Duodenal mucosa (tissue), 2 donors: ENCODE data around the gene CALML3.

Experiments
- H3K27ac ChIP-seq: one replicate; pipeline ENCODE4 v1.7.0; 2013; ENCODE audit warnings: low read depth, low read length
- H3K27me3 ChIP-seq, 2 donors: one replicate each; pipeline ENCODE4 v1.7.0; 2013; ENCODE audit warnings: low read length in 2 of 2, control low read depth in 1 of 2; ENCODE audit not compliant: insufficient read depth in 2 of 2, control insufficient read depth in 1 of 2
- H3K36me3 ChIP-seq, 2 donors: one replicate each; pipeline ENCODE4 v1.7.0; 2013; ENCODE audit warnings: low read length in 2 of 2, control low read depth in 1 of 2; ENCODE audit not compliant: insufficient read depth in 2 of 2, control insufficient read depth in 1 of 2
- H3K4me1 ChIP-seq, 2 donors: one replicate each; pipeline ENCODE4 v1.7.0; 2013; ENCODE audit warnings: low read length in 2 of 2, control low read depth in 1 of 2; ENCODE audit not compliant: insufficient read depth in 2 of 2, control insufficient read depth in 1 of 2
- H3K4me3 ChIP-seq, 2 donors: one replicate each; pipeline ENCODE4 v1.7.0; 2013; ENCODE audit warnings: low read length in 2 of 2, low read depth in 1 of 2
- H3K9ac ChIP-seq, 2 donors: one replicate each; pipeline ENCODE4 v1.7.0; 2013; ENCODE audit warnings: low read length in 2 of 2, low read depth in 1 of 2
- H3K9me3 ChIP-seq, 2 donors: one replicate each; pipeline ENCODE4 v1.7.0; 2013; ENCODE audit warnings: low read length in 2 of 2, control low read depth in 1 of 2; ENCODE audit not compliant: control insufficient read depth in 1 of 2

CALML3 gene

DNA sequence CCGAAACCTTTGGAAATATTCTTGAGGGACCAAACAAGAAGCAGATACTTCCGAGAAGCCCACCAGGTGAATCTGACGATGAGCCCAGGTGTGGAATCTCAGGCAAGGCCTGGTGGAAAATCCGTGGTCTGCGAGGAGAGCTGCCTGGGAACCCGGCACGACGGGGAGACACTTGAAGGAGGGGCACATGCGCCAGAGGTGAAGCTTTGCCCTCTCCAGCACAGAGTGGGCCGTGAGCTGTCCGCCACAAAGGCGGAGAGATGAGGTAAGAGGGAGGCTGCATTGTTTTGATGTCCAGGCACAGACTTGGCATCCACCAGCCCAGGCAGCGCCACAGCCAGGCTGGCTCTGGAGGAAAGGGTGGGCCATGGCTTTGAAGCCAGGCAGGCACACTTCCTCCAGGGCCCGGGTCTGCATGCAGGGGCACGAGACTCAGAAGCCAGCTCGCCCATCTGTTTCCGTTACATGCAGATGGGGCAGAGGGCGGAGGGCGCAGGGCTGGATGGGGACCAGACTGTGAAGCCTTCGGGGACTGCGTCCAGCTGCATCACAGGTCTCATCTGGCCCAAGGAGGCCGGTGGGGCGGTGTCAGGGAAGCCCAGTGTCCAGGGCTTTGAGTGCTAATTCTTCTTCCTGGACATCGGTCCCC, 45.4 kb downstream of the CALML3 start:
- Histone ChIP-seq H3K4me1 (peaks cover 34 to 38% of the 10 kb centered on the region in 2 donors), H3K4me3 (no peak overlapping the region), H3K36me3 (no peaks in the 10 kb centered on the region), H3K27ac (no peak overlapping the region), H3K9me3 (no peaks in the 10 kb centered on the region), H3K27me3 (no peaks in the 10 kb centered on the region), H3K9ac (no peak overlapping the region)

- H3K4me1 ChIP-seq: peaks cover 40 to 48% of the 10 kb centered on the region in 2 donors
- no peak overlapping the region for H3K4me3 ChIP-seq
- no peaks in the 10 kb centered on the region for H3K9me3 ChIP-seq
- H3K36me3 ChIP-seq: no peaks in the 10 kb centered on the region
- no peak overlapping the region for H3K27ac ChIP-seq
- no peak overlapping the region for H3K9ac ChIP-seq
- H3K27me3 ChIP-seq: no peaks in the 10 kb centered on the region
Measured at GRCh38 chr10:5570979-5571810, 46.4 kb downstream of the CALML3 start.

GRCh38 chr10:5571826-5572225, 47.1 kb downstream of the CALML3 start:
- H3K4me3 ChIP-seq: no peak overlapping the region
- no peak overlapping the region for H3K9ac ChIP-seq
- H3K4me1 ChIP-seq: peaks cover 40 to 48% of the 10 kb centered on the region in 2 donors
- no peak overlapping the region for H3K27ac ChIP-seq
- no peaks in the 10 kb centered on the region for H3K36me3 ChIP-seq
- no peaks in the 10 kb centered on the region for H3K9me3 ChIP-seq
- H3K27me3 ChIP-seq: no peaks in the 10 kb centered on the region

- no peak overlapping the region for H3K4me3 ChIP-seq
- peaks cover 35 to 36% of the 10 kb centered on the region in 2 donors for H3K4me1 ChIP-seq
- H3K27me3 ChIP-seq: no peaks in the 10 kb centered on the region
- no peaks in the 10 kb centered on the region for H3K9me3 ChIP-seq
- H3K36me3 ChIP-seq: no peaks in the 10 kb centered on the region
- no peak overlapping the region for H3K27ac ChIP-seq
- no peak overlapping the region for H3K9ac ChIP-seq
Measured at GRCh38 chr10:5573319-5573950, 48.7 kb downstream of the CALML3 start.

DNA sequence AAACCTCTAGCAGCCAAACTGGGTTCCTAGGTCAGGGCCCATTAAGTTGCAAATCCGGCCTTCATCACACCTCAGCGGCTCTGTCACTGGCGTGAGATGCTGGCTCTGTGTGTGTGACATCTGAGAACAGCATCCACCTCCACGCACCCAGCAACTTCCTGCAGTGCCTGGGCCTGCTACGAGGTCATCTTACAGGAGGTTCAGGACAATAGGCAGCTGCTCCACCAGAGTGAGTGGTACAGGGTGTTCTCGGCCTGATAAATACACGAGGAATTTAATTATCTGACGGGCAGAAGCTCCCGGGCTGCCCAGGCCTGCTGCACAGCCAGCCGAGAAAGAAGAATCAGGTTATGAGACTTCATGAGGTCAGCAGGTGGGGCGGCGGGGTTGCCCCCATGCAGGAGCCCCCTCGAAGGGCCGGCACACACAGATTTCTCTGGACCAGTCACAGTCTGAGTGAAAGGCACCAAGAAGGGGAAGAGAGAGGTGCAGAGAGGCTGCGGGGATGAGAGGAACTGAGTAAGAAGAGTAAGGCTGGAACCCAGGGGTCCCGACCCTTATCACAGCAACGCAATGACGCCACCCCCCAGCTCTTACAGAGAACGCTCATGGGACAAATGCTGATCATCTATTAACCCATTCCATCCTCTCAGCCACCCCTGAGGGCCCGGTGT, 49.3 kb downstream of the CALML3 start:
- Histone ChIP-seq H3K9me3 (no peaks in the 10 kb centered on the region), H3K4me3 (no peak overlapping the region), H3K9ac (no peak overlapping the region), H3K27ac (no peak overlapping the region), H3K36me3 (no peaks in the 10 kb centered on the region), H3K4me1 (peaks cover 35 to 36% of the 10 kb centered on the region in 2 donors), H3K27me3 (no peaks in the 10 kb centered on the region)

- no peak overlapping the region for H3K27ac ChIP-seq
- no peaks in the 10 kb centered on the region for H3K36me3 ChIP-seq
- no peak overlapping the region for H3K4me3 ChIP-seq
- no peaks in the 10 kb centered on the region for H3K9me3 ChIP-seq
- no peaks in the 10 kb centered on the region for H3K27me3 ChIP-seq
- peaks cover 35 to 36% of the 10 kb centered on the region in 2 donors for H3K4me1 ChIP-seq
- H3K9ac ChIP-seq: peak overlapping the region; percentile 41 to 48
Measured at GRCh38 chr10:5574642-5575131, 49.9 kb downstream of the CALML3 start.

DNA sequence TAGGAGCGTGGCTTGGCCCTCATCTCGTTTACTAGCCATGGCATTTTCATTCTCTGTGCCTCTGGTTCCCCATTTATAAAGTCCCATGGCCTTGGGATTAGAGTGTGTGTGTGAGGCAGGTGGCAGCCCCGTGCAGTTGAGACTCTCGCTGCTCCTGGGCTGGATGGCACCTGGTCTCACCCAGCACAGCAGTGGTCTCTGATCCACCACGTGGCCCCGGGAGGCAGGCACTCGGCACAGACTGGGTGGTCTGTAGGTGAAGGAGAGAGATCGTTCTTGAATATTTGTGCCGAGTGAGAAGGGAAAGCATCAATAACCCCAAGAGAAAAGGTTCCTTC, 50.4 kb downstream of the CALML3 start:
- H3K27me3 ChIP-seq: no peaks in the 10 kb centered on the region
- peak overlapping the region; percentile 41 to 48 for H3K9ac ChIP-seq
- H3K36me3 ChIP-seq: no peaks in the 10 kb centered on the region
- peaks cover 35 to 36% of the 10 kb centered on the region in 2 donors for H3K4me1 ChIP-seq
- H3K27ac ChIP-seq: no peak overlapping the region
- peak overlapping the region in 1 of 2 donors; percentile 30 for H3K4me3 ChIP-seq
- H3K9me3 ChIP-seq: no peaks in the 10 kb centered on the region

GRCh38 chr10:5575482-5576153, 50.9 kb downstream of the CALML3 start:
- H3K4me1 ChIP-seq: peaks cover 35 to 36% of the 10 kb centered on the region in 2 donors
- no peaks in the 10 kb centered on the region for H3K27me3 ChIP-seq
- no peaks in the 10 kb centered on the region for H3K36me3 ChIP-seq
- H3K9ac ChIP-seq: peak overlapping the region in 1 of 2 donors; percentile 41
- H3K9me3 ChIP-seq: no peaks in the 10 kb centered on the region
- peak overlapping the region in 1 of 2 donors; percentile 30 for H3K4me3 ChIP-seq
- H3K27ac ChIP-seq: no peak overlapping the region

- Histone ChIP-seq H3K9me3 (no peaks in the 10 kb centered on the region), H3K27ac (no peak overlapping the region), H3K36me3 (no peaks in the 10 kb centered on the region), H3K9ac (no peak overlapping the region), H3K4me1 (peaks cover 33 to 35% of the 10 kb centered on the region in 2 donors), H3K4me3 (no peak overlapping the region), H3K27me3 (no peaks in the 10 kb centered on the region)
Measured at GRCh38 chr10:5576154-5576748, 51.5 kb downstream of the CALML3 start.
